CD4-positive, alpha-beta T cell (primary cell): ENCODE measurements around the gene TP53I11. TPM values are rescaled to one million over a fixed set of nuclear protein-coding genes. Genes with fewer than 3 reads are reported as not detected.

ENCODE experiments used
- ATAC-seq: fragments of 200-7000 bp; cut with Tn5 transposase; one replicate; pipeline ENCODE4 v1.10.0; 2022; ENCODE audit warnings: mild to moderate bottlenecking; ENCODE audit not compliant: poor library complexity
- CTCF ChIA-PET: fragments of 350-600 bp; sonication (Branson Sonifier 250); formaldehyde crosslinking; loops from one replicate; lab custom pipeline; 2021; ENCODE audit warnings: antibody characterized with exemption, inconsistent platforms; lab: Charles Lee
- POLR2A ChIA-PET: fragments of 350-600 bp; sonication (Branson Sonifier 250); formaldehyde crosslinking; loops from one replicate; lab custom pipeline; 2021; ENCODE audit warnings: antibody characterized with exemption, inconsistent platforms; lab: Charles Lee
- DNase-seq, 14 experiments: peaks; one replicate each; pipeline ENCODE4 v3.0.0-alpha.2; 2013 to 2020; ENCODE audit warnings: mixed read lengths in 2 of 14
- H3K27ac ChIP-seq, 2 donors: one replicate each; pipeline versions ENCODE4 v1.5.1 to v1.7.0; 2013; ENCODE audit warnings: low read length in 2 of 2, low read depth in 1 of 2, mild to moderate bottlenecking in 1 of 2
- H3K27me3 ChIP-seq, 2 experiments: 1 replicate in 1 of 2; 2 replicates in 1 of 2; pipeline versions ENCODE4 v1.6.1 to v1.7.0; 2013; ENCODE audit warnings: low read length in 2 of 2, control low read depth in 1 of 2, mild to moderate bottlenecking in 1 of 2, moderate library complexity in 1 of 2; ENCODE audit not compliant: insufficient read depth in 2 of 2, control insufficient read depth in 1 of 2
- H3K36me3 ChIP-seq: one replicate; pipeline ENCODE4 v1.6.1; 2013; ENCODE audit warnings: low read length, control low read depth; ENCODE audit not compliant: insufficient read depth
- H3K4me1 ChIP-seq: one replicate; pipeline ENCODE4 v1.6.1; 2013; ENCODE audit warnings: low read length, control low read depth; ENCODE audit not compliant: insufficient read depth
- H3K4me3 ChIP-seq: one replicate; pipeline ENCODE4 v1.5.1; 2013; ENCODE audit warnings: mild to moderate bottlenecking, low read length, moderate library complexity
- H3K9me3 ChIP-seq, 2 experiments: 1 replicate in 1 of 2; 2 replicates in 1 of 2; pipeline versions ENCODE4 v1.6.1 to v1.7.0; 2013; ENCODE audit warnings: low read length in 2 of 2, mild to moderate bottlenecking in 2 of 2, control low read depth in 1 of 2, moderate library complexity in 1 of 2; ENCODE audit not compliant: control insufficient read depth in 1 of 2, insufficient read depth in 1 of 2
- H3K27ac Mint-ChIP-seq: one replicate; pipeline ENCODE4 v1.8.0; 2020; ENCODE audit warnings: mixed read lengths
- H3K27me3 Mint-ChIP-seq: one replicate; pipeline ENCODE4 v1.8.0; 2021; ENCODE audit warnings: mixed read lengths
- H3K36me3 Mint-ChIP-seq: one replicate; pipeline ENCODE4 v1.8.0; 2021; ENCODE audit warnings: low read depth, mixed read lengths
- H3K4me1 Mint-ChIP-seq: one replicate; pipeline ENCODE4 v1.8.0; 2021; ENCODE audit warnings: low read depth, mixed read lengths
- H3K4me3 Mint-ChIP-seq: one replicate; pipeline ENCODE4 v1.8.0; 2020; ENCODE audit warnings: mild to moderate bottlenecking, mixed read lengths
- H3K9me3 Mint-ChIP-seq: one replicate; pipeline ENCODE4 v1.8.0; 2020; ENCODE audit warnings: mixed read lengths
- intact Hi-C, 2 experiments: fragments of 100-400 bp; cut with DNase I in 1 of 2; cut with micrococcal nuclease in 1 of 2; formaldehyde crosslinking; loops; one replicate each; pipeline versions ENCODE4 v1.15.1 to v1.9.0; 2023 to 2025; cut with DNase I, micrococcal nuclease
- total RNA-seq, 174 experiments: library from RNA in 2 of 174; stranded (reverse) in 2 of 174; gene quantifications; one replicate each; pipeline ENCODE4 v1.2.3 and lab custom pipeline; 2021 to 2026
- TF ChIP-seq, protein P1 (sequence below): fragments of 200-600 bp; IDR thresholded peaks from one replicate; pipeline ENCODE4 v1.8.0; 2022; ENCODE audit warnings: antibody characterized with exemption, mild to moderate bottlenecking

TP53I11 gene
- total RNA-seq, 2 experiments from 2014 or later, result 3.5 to 4.6 TPM

DNA sequence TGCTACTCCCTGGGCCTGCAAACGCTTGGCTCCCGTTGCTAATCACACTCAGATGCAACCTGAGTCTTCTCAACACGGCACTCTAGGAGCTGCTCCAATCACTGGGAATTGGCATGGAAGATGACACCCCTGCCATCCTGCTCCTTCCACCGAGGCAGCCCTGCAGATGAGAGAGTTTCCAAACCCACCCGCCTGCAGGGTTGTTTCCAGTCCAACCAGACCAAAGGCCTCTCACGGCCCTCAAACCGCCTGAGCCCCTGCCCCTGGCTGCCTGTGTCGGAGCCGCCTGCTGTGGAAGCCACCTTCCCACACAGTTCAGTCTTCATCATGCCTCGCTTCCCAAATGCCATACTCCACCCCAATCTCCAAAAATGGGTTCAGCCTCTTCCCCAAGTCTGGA is 36.8 kb upstream of the TP53I11 start:
- Histone ChIP-seq H3K4me1 (no peaks in the 10 kb centered on the region), H3K9me3 (no peaks in the 10 kb centered on the region), H3K27me3 (no peaks in the 10 kb centered on the region), H3K36me3 (no peaks in the 10 kb centered on the region), H3K27ac (no peak overlapping the region), H3K4me3 (no peak overlapping the region)
- intact Hi-C loops, result no loop called here
- ChIA-PET CTCF (no interaction called here), POLR2A (no interaction called here)
- ATAC-seq (no peak), DNase-seq (no peak)
- Mint-ChIP-seq H3K27ac (no peak overlapping the region), H3K9me3 (no peaks in the 10 kb centered on the region), H3K27me3 (no peaks in the 10 kb centered on the region), H3K36me3 (no peaks in the 10 kb centered on the region), H3K4me3 (no peak overlapping the region), H3K4me1 (no peaks in the 10 kb centered on the region)
- TF ChIP-seq, protein P1, sequence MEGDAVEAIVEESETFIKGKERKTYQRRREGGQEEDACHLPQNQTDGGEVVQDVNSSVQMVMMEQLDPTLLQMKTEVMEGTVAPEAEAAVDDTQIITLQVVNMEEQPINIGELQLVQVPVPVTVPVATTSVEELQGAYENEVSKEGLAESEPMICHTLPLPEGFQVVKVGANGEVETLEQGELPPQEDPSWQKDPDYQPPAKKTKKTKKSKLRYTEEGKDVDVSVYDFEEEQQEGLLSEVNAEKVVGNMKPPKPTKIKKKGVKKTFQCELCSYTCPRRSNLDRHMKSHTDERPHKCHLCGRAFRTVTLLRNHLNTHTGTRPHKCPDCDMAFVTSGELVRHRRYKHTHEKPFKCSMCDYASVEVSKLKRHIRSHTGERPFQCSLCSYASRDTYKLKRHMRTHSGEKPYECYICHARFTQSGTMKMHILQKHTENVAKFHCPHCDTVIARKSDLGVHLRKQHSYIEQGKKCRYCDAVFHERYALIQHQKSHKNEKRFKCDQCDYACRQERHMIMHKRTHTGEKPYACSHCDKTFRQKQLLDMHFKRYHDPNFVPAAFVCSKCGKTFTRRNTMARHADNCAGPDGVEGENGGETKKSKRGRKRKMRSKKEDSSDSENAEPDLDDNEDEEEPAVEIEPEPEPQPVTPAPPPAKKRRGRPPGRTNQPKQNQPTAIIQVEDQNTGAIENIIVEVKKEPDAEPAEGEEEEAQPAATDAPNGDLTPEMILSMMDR, result no peak

- Mint-ChIP-seq H3K4me3 (no peak overlapping the region), H3K4me1 (no peaks in the 10 kb centered on the region), H3K9me3 (no peaks in the 10 kb centered on the region), H3K27ac (no peak overlapping the region), H3K27me3 (no peaks in the 10 kb centered on the region), H3K36me3 (no peaks in the 10 kb centered on the region)
- no peaks in the 10 kb centered on the region for H3K9me3 ChIP-seq
- CTCF ChIA-PET, result no interaction called here
- H3K27ac ChIP-seq, result no peak overlapping the region
- intact Hi-C loops, result no loop called here
- H3K4me1 ChIP-seq, result peaks cover under 1% of the 10 kb centered on the region
- H3K4me3 ChIP-seq, result no peak overlapping the region
- H3K27me3 ChIP-seq, result no peaks in the 10 kb centered on the region
- POLR2A ChIA-PET, result no interaction called here
- ATAC-seq (no peak), DNase-seq (no peak)
- no peaks in the 10 kb centered on the region for H3K36me3 ChIP-seq
- TF ChIP-seq, protein P1, result no peak
Observed at GRCh38 chr11:44986315-44986714, 35.6 kb upstream of the TP53I11 start.

DNA sequence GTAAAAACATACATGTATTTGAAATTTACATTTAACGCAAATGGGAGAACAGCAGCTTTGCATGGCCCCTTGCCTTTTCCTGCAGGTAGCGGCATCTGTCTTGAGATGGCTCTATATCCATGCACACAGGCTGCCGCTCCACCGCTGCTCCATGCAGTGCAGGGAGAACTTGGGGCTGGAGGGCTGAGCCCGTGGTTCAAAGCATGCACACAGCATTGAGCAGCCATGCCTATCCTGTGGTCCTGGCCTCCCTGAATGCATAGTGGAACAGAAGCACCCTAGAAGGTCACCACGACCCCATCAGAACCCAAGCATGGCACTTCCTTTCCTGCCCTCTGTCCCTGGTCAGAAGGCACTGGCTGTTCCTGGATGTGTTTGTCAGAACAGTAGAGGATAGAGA is 35.0 kb upstream of the TP53I11 start:
- Mint-ChIP-seq H3K27me3 (no peaks in the 10 kb centered on the region), H3K27ac (no peak overlapping the region), H3K9me3 (no peaks in the 10 kb centered on the region), H3K4me3 (no peak overlapping the region), H3K36me3 (no peaks in the 10 kb centered on the region), H3K4me1 (no peaks in the 10 kb centered on the region)
- CTCF ChIA-PET, result no interaction called here
- ATAC-seq (no peak), DNase-seq (no peak)
- no peak overlapping the region for H3K4me3 ChIP-seq
- no peaks in the 10 kb centered on the region for H3K27me3 ChIP-seq
- H3K4me1 ChIP-seq, result peaks cover 6% of the 10 kb centered on the region
- POLR2A ChIA-PET, result no interaction called here
- TF ChIP-seq, protein P1, result no peak
- no peaks in the 10 kb centered on the region for H3K9me3 ChIP-seq
- intact Hi-C loops, result no loop called here
- H3K36me3 ChIP-seq, result no peaks in the 10 kb centered on the region
- no peak overlapping the region for H3K27ac ChIP-seq
